ENCODE measurements around the gene TLN1.

The TLN1 gene

DNA sequence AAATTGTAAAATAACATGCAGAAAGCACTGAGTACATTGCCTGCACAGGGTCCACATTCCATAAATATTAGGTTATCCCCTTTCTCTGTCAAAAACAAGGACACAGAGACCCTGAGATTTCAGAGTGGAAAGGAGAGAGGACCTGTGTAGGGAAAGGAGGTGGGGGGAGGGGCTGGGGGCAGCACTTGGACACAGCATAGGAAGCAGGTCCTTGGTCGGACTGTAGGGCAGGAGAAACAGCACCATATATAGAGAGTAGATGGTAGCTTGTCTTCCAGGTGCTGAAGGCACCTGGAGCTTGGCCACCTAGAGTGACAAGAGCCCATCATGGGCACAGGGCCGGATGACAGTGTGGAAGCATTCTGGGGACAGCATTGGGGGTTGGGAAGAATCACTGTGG is 44.7 kb downstream of the TLN1 start:
- Histone ChIP-seq H3K4me3 (replicated peaks; ENCODE audit: low read depth, low read length) (no peak overlapping the region), H3K36me3 (ENCODE audit: control insufficient read depth, insufficient read depth, low read length) (no peaks in the 10 kb centered on the region), H3K27me3 (replicated peaks; ENCODE audit: control insufficient read depth, insufficient read depth, low read length) (no peaks in the 10 kb centered on the region)
- DNase-seq (ENCODE audit: extremely low read depth, insufficient read length), result no peak
- TF ChIP-seq, protein P1, sequence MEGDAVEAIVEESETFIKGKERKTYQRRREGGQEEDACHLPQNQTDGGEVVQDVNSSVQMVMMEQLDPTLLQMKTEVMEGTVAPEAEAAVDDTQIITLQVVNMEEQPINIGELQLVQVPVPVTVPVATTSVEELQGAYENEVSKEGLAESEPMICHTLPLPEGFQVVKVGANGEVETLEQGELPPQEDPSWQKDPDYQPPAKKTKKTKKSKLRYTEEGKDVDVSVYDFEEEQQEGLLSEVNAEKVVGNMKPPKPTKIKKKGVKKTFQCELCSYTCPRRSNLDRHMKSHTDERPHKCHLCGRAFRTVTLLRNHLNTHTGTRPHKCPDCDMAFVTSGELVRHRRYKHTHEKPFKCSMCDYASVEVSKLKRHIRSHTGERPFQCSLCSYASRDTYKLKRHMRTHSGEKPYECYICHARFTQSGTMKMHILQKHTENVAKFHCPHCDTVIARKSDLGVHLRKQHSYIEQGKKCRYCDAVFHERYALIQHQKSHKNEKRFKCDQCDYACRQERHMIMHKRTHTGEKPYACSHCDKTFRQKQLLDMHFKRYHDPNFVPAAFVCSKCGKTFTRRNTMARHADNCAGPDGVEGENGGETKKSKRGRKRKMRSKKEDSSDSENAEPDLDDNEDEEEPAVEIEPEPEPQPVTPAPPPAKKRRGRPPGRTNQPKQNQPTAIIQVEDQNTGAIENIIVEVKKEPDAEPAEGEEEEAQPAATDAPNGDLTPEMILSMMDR (IDR thresholded peaks at IDR 0.05; ENCODE audit: insufficient read depth, low read length, poor library complexity, severe bottlenecking), result no peak

DNA sequence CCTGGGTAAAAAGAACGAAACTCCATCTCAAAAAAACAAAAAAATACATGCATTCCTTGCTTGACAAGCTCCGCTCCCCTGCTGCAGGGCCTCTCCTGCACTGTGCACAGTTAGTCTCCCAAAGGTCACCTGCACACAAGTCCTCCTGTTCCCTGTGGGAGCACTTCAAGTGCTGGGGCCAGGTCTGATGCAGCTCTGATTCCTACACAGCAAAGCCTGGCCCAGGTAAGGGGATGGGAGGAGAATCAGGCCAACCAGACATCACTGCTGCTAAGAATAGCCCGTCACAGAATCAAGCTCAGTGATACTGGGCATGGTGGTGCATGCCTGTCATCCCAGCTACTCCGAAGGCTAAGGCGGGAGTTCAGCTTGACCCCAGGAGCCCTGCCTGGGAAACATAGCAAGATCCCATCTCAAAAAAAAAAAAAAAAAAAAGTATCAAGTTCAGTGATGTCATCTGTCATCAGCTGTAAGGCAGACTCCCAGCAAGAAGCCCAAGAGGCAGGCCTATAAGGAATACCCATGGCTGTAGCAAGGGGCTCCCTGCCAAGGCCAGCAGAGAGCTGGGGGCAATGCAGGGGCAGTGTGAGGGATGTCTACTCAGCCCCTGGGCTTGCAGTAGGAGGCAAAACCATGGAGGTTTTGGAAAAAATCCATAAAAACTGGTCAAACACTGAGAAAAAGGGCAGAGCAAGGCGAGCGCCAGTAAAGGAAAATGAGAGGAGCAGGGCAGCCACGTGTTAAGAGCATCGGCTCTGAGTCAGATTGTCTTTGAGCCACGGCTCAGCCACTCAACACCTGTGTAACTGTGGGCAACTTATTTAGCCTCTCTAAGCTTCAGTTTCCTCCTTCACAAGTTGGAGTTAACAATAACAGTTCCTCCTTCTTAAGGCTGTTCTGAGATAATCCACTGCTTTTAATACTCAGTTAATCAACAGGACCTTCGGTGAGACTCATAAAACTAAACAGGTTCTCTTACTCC is 45.5 kb downstream of the TLN1 start:
- DNase-seq (ENCODE audit: extremely low read depth, insufficient read length), result no peak
- no peaks in the 10 kb centered on the region for H3K36me3 ChIP-seq (ENCODE audit: control insufficient read depth, insufficient read depth, low read length)
- no peak overlapping the region for H3K4me3 ChIP-seq (replicated peaks; ENCODE audit: low read depth, low read length)
- H3K27me3 ChIP-seq (replicated peaks; ENCODE audit: control insufficient read depth, insufficient read depth, low read length), result no peaks in the 10 kb centered on the region
- TF ChIP-seq, protein P1 (IDR thresholded peaks at IDR 0.05; ENCODE audit: insufficient read depth, low read length, poor library complexity, severe bottlenecking), result no peak

DNA sequence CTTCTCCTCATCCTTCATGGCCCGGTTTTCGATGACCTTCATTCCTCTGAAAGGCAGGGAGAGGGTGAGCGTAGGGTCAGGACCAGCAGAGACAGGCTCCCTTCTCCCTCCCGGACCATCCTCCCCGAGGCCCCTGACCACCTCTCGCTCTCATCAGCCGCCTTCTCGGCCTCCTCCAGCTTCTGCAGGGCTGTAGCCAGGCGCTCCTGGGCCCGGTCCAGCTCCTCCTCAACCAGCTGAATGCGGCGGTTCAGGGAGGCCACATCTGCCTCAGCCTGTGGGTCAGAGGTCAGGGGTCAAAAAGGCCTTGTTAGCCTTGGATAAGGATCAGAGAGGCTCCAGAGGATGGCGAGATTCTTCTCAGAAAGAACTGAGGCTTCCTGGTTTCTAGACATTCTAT is 46.5 kb downstream of the TLN1 start:
- DNase-seq (ENCODE audit: extremely low read depth, insufficient read length), result no peak
- Histone ChIP-seq H3K4me3 (replicated peaks; ENCODE audit: low read depth, low read length) (no peak overlapping the region), H3K27me3 (replicated peaks; ENCODE audit: control insufficient read depth, insufficient read depth, low read length) (no peaks in the 10 kb centered on the region), H3K36me3 (ENCODE audit: control insufficient read depth, insufficient read depth, low read length) (no peaks in the 10 kb centered on the region)
- TF ChIP-seq, protein P1 (IDR thresholded peaks at IDR 0.05; ENCODE audit: insufficient read depth, low read length, poor library complexity, severe bottlenecking), result no peak

DNA sequence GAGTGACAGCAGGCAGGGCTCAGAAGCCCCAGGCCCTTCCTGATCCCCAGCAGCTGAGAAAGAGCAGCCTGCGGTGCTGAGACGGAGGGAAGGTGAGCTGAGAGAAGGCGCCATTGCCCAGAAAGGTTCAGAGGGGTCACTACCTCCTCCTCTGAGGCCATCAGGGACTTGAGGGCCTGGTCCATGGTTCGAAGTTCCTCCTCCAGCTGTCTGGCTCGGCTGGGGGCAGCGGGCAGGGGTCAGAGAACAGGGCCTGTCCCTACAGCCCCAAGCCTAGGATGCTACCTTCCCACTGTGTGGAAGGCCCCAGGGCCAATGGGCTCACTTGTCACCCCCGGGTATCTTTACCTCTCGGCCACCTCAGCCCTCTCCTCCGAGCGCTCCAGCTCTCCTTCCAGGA is 47.1 kb downstream of the TLN1 start:
- H3K36me3 ChIP-seq (ENCODE audit: control insufficient read depth, insufficient read depth, low read length), result no peaks in the 10 kb centered on the region
- H3K27me3 ChIP-seq (replicated peaks; ENCODE audit: control insufficient read depth, insufficient read depth, low read length), result no peaks in the 10 kb centered on the region
- TF ChIP-seq, protein P1 (IDR thresholded peaks at IDR 0.05; ENCODE audit: insufficient read depth, low read length, poor library complexity, severe bottlenecking), result no peak
- H3K4me3 ChIP-seq (replicated peaks; ENCODE audit: low read depth, low read length), result no peak overlapping the region
- no peak for DNase-seq (ENCODE audit: extremely low read depth, insufficient read length)

DNA sequence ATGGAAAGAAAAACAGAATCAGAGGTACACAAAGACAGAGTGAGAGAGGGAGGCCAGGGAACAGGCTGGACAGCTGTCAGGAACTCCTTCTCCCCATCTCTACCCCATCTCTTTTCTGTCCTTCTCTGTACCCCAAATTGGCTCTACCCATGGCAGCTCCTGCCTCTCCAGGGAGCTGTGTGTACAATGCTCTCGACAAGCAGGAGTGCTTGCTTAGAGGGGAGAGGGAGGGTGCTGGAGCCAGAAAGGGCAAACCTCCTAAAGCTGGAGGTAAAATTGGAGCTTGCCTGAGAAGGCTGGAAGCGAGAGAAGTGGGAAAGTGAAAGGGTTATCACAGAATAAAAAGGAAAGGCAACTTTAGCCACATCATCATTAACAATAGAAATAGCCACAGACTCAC is 48.7 kb downstream of the TLN1 start:
- H3K27me3 ChIP-seq (replicated peaks; ENCODE audit: control insufficient read depth, insufficient read depth, low read length), result no peaks in the 10 kb centered on the region
- TF ChIP-seq, protein P1 (IDR thresholded peaks at IDR 0.05; ENCODE audit: insufficient read depth, low read length, poor library complexity, severe bottlenecking), result no peak
- no peak for DNase-seq (ENCODE audit: extremely low read depth, insufficient read length)
- H3K36me3 ChIP-seq (ENCODE audit: control insufficient read depth, insufficient read depth, low read length), result no peaks in the 10 kb centered on the region
- no peak overlapping the region for H3K4me3 ChIP-seq (replicated peaks; ENCODE audit: low read depth, low read length)
